Upper lobe of left lung (tissue), 6 donors: ENCODE measurements around the gene MAMLD1. TPM values are rescaled to one million over a fixed set of nuclear protein-coding genes. Genes with fewer than 3 reads are reported as not detected.

Experiments used
- ATAC-seq, 2 donors: fragments of 200-7000 bp; cut with Tn5 transposase; one replicate each; pipeline ENCODE4 v1.9.1; 2022; ENCODE audit warnings: mild to moderate bottlenecking in 2 of 2, moderate library complexity in 2 of 2; ENCODE audit not compliant: low FRiP score in 2 of 2
- DNase-seq, 2 donors: peaks; one replicate each; pipeline ENCODE4 v3.0.0-alpha.2; 2019 to 2020
- H3K27ac ChIP-seq, 4 donors: fragments of 200-600 bp; sonication (generic); one replicate each; pipeline ENCODE4 v1.5.1; 2016 to 2019
- H3K27me3 ChIP-seq, 4 donors: fragments of 200-600 bp; sonication (generic); one replicate each; pipeline ENCODE4 v1.5.1; 2017 to 2019
- H3K36me3 ChIP-seq, 4 donors: fragments of 200-600 bp; sonication (generic); one replicate each; pipeline ENCODE4 v1.5.1; 2016 to 2019
- H3K4me1 ChIP-seq, 4 donors: fragments of 200-600 bp; sonication (generic); one replicate each; pipeline ENCODE4 v1.5.1; 2018 to 2019
- H3K4me3 ChIP-seq, 4 donors: fragments of 200-600 bp; sonication (generic); one replicate each; pipeline ENCODE4 v1.5.1; 2017 to 2019; ENCODE audit warnings: mild to moderate bottlenecking in 2 of 4, moderate library complexity in 1 of 4
- H3K9me3 ChIP-seq, 4 donors: fragments of 200-600 bp; sonication (generic); one replicate each; pipeline ENCODE4 v1.5.1; 2018 to 2019
- EP300 ChIP-seq, 4 donors: sonication (generic); formaldehyde crosslinking; IDR thresholded peaks; one replicate each; pipeline ENCODE4 v1.5.1; 2017; ENCODE audit warnings: antibody characterized with exemption in 4 of 4, control low read depth in 2 of 4
- POLR2A ChIP-seq, 4 donors: fragments of 450-650 bp; IDR thresholded peaks; one replicate each; pipeline ENCODE4 v1.5.1; 2016 to 2017; ENCODE audit warnings: antibody characterized with exemption in 4 of 4, mild to moderate bottlenecking in 2 of 4
- POLR2AphosphoS5 ChIP-seq, 2 donors: sonication (generic); formaldehyde crosslinking; IDR thresholded peaks; one replicate each; pipeline ENCODE4 v1.5.1; 2017; ENCODE audit warnings: antibody characterized with exemption in 2 of 2
- WGBS, 2 donors: methylation state at CpG; one replicate each; pipeline ENCODE4 v1.1.5; 2017 to 2018; 5-methylcytosine and 5-hydroxymethylcytosine counted together
- total RNA-seq, 6 donors: library from RNA; depleted of rRNA in 4 of 6; stranded (reverse); fragments of >200 nt in 4 of 6; gene quantifications; one replicate each; pipeline versions ENCODE4 v1.1.0 to v1.2.1, GENCODE V29; 2016 to 2021
- TF ChIP-seq, protein P1 (sequence below), 6 experiments: fragments of 450-650 bp in 4 of 6; fragments of 200-600 bp in 2 of 6; sonication (generic) in 2 of 6; IDR thresholded peaks; one replicate each; pipeline ENCODE4 v1.5.1; 2016 to 2019; ENCODE audit warnings: antibody characterized with exemption in 6 of 6
- donor health status: DM: no; HTN: no; CAD: no; lungs with moderate emphysema.
- donor health status: DM: no; HTN: yes; CAD: no; lungs with severe emphysema.

MAMLD1 gene
- total RNA-seq, 6 donors from 2014 or later: 1.1 to 7.8 (median 3.7) TPM

DNA sequence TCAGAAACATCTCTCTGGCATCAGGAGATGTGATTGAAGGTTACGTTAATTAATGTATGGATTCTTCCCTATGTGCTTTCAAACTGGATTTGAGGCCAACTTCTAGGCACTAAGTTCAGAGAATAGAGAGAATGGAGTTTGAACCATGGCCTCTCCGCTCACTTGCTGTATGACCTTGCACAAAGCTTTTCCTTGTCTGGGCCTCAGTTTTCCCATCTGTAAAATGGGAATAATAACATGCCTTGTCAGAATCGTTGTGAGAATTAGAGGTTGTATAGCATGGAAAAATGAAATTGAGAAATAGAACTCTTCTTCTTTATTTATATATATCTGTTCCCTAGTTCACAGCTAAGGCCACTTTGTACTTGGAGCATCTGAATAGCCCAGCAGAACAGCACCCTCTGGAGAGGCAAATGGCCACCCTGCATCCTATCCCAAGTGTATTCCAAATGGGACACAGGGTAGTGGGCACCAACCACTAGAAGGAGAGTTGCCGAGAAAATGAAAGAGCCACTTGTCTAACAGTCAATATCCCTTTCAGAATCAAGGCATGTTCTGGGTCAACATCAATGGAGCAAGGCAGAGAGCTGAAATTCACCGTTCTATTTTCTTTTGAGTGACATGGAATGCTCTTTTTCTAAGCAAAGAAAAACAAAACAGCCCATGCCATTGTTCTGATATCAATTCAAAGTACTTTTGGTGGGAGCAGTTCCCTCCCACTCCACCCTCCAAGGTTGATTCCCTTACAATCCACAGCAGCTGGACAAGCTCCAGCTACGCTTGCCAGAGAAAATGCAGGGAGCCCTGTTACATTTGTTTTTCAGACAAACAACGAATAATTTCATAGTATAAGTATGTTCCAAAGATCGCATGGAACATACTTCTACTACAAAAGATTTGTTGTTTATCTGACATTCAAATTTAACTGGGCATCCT lies 182.0 kb downstream of the MAMLD1 start:
- Histone ChIP-seq H3K9me3 (no peaks in the 10 kb centered on the region), H3K4me3 (no peak overlapping the region), H3K4me1 (peaks cover 7 to 21% (median 15%) of the 10 kb centered on the region in 4 donors), H3K36me3 (no peaks in the 10 kb centered on the region), H3K27me3 (no peaks in the 10 kb centered on the region), H3K27ac (peak overlapping the region in 1 of 4 donors; percentile 72)
- no peak for DNase-seq
- no peak for TF ChIP-seq EP300 (IDR thresholded peaks at IDR 0.05)
- TF ChIP-seq POLR2A (IDR thresholded peaks at IDR 0.05): no peak
- TF ChIP-seq POLR2AphosphoS5 (IDR thresholded peaks at IDR 0.05): no peak
- TF ChIP-seq, protein P1, sequence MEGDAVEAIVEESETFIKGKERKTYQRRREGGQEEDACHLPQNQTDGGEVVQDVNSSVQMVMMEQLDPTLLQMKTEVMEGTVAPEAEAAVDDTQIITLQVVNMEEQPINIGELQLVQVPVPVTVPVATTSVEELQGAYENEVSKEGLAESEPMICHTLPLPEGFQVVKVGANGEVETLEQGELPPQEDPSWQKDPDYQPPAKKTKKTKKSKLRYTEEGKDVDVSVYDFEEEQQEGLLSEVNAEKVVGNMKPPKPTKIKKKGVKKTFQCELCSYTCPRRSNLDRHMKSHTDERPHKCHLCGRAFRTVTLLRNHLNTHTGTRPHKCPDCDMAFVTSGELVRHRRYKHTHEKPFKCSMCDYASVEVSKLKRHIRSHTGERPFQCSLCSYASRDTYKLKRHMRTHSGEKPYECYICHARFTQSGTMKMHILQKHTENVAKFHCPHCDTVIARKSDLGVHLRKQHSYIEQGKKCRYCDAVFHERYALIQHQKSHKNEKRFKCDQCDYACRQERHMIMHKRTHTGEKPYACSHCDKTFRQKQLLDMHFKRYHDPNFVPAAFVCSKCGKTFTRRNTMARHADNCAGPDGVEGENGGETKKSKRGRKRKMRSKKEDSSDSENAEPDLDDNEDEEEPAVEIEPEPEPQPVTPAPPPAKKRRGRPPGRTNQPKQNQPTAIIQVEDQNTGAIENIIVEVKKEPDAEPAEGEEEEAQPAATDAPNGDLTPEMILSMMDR (IDR thresholded peaks at IDR 0.05): no peak
- no peak for ATAC-seq
- WGBS, 2 donors: 71 to 83% methylated on average over 8 of the region's 8 CpGs

DNA sequence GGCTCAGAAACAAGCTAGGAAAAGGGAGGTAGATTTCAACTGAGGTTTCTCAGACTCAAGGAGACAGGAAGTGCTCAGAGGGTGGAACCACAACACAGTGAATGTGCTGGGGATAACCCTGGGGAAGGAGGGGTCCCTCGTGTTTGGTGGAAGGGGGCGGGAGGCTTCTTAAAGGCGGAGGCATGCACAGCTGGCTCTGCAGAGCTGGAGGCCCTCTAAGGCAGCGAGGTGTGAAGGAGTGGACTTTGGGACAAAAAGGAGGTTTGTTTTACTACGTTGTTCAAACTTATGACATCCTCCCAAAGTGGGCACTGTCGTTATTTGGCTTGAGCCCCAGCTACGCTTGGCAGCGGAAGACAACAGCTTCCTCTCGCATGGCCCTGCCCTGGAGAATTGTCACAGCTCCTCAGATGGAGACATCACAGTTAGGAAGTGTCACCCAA lies 183.6 kb downstream of the MAMLD1 start:
- ATAC-seq (peak; percentile 5 to 20), DNase-seq (no peak)
- no peaks in the 10 kb centered on the region for H3K9me3 ChIP-seq
- peak overlapping the region; percentile 71 to 86 (median 82) for H3K27ac ChIP-seq
- peaks cover 7 to 21% (median 15%) of the 10 kb centered on the region in 4 donors for H3K4me1 ChIP-seq
- H3K27me3 ChIP-seq: no peaks in the 10 kb centered on the region
- H3K36me3 ChIP-seq: no peaks in the 10 kb centered on the region
- TF ChIP-seq POLR2AphosphoS5 (IDR thresholded peaks at IDR 0.05): no peak
- no peak for TF ChIP-seq EP300 (IDR thresholded peaks at IDR 0.05)
- TF ChIP-seq, protein P1 (IDR thresholded peaks at IDR 0.05): no peak
- TF ChIP-seq POLR2A (IDR thresholded peaks at IDR 0.05): no peak
- H3K4me3 ChIP-seq: peak overlapping the region in 2 of 4 donors; percentile 40 to 47
- WGBS, 2 donors: 33 to 43% methylated on average over 6 to 9 of the region's 9 CpGs

DNA sequence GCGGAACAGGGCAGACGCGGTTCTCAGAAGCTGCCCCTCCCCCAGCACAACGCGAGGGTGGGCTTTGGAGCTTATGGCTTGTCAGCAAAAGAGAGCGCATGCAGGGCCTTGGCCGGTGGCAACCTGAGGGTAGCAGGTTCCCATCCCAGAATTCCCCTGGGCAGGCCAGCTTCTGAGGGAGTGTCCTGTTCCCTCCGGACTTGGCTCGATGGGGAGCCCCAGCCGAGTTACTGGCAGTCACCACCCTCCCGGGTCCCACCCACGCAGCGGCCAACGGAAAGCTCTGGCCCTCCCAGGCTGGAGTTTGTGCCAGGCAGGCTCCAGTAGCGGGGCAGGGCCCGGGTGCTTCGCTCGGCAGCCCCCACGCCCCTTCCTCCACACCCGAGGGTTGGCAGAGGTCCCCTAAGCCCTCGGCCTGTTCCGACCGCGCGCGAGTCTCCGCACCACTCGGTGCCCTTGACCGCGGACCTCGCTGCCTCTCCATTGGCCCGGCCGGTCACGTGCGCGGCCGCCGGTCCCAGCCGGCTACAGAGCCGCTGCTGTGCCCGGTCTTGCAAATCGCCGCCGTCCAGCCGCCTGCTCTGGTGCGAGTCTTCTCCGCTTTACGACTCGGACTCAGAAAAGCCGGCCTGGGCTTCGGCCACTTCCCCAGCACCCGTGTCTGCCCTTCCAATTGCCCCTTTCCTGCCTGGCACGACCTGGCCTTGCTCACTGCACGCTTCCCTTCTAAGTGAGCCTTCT lies 184.4 kb downstream of the MAMLD1 start:
- Histone ChIP-seq H3K4me3 (peak overlapping the region in 3 of 4 donors; percentile 24 to 47 (median 40)), H3K27me3 (no peaks in the 10 kb centered on the region), H3K27ac (peak overlapping the region; percentile 71 to 86 (median 82)), H3K4me1 (peaks cover 7 to 21% (median 15%) of the 10 kb centered on the region in 4 donors), H3K9me3 (no peaks in the 10 kb centered on the region), H3K36me3 (no peaks in the 10 kb centered on the region)
- 0 to 40% methylated on average over 1 to 51 of the region's 54 CpGs for WGBS, 2 donors
- DNase-seq: peak; percentile 78 to 93
- TF ChIP-seq EP300 (IDR thresholded peaks at IDR 0.05) (peak in 2 of 4 donors; percentile 38 to 56), POLR2AphosphoS5 (IDR thresholded peaks at IDR 0.05) (peak; percentile 45 to 60), POLR2A (IDR thresholded peaks at IDR 0.05) (peak in 2 of 4 donors; percentile 24 to 62)
- TF ChIP-seq, protein P1 (IDR thresholded peaks at IDR 0.05): no peak
- ATAC-seq: peak; percentile 79 to 98

DNA sequence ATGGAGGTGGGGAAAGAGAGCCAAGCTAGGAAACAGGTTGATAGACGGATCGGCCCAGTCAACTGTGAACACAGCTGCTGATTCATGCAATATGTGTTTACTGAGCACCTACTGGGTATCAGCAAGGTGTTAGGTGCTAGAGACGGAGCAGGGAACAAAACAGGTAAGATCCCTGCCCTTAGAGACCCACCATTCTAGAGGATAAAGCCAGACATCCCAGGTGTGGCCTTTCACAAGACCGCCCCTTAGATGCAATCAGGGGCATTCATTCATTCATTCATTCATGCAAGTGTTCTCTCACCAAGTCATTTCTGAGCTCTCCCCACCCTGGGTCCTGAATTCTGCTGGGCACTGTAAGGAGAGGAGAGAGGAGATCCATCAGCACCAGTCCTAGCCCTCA lies 185.1 kb downstream of the MAMLD1 start:
- Histone ChIP-seq H3K4me3 (peak overlapping the region in 3 of 4 donors; percentile 24 to 47 (median 40)), H3K9me3 (no peaks in the 10 kb centered on the region), H3K4me1 (peaks cover 7 to 21% (median 15%) of the 10 kb centered on the region in 4 donors), H3K27me3 (no peaks in the 10 kb centered on the region), H3K36me3 (no peaks in the 10 kb centered on the region), H3K27ac (peak overlapping the region; percentile 71 to 86 (median 82))
- DNase-seq (no peak), ATAC-seq (no peak)
- TF ChIP-seq EP300 (IDR thresholded peaks at IDR 0.05) (no peak), POLR2A (IDR thresholded peaks at IDR 0.05) (no peak), POLR2AphosphoS5 (IDR thresholded peaks at IDR 0.05) (no peak)
- TF ChIP-seq, protein P1 (IDR thresholded peaks at IDR 0.05): no peak
- WGBS, 2 donors: 73% methylated on average over 4 of the region's 4 CpGs; no CpG with 5 or more reads in 1 of the 2 donors
